Measurements from ENCODE around the gene DEK.
"Not testable (repeated sequence)": the region's sequence is repeated elsewhere in the genome, so short reads cannot be mapped to it uniquely, and the experiment has no call there.

DEK gene

GRCh38 chr6:18210707-18211106 lies 53.6 kb downstream of the DEK start:
- Histone ChIP-seq H3F3A (ENCODE audit: insufficient read depth, low read length) (no peaks in the 10 kb centered on the region), H3K4me1 (ENCODE audit: insufficient read depth, low read length, severe bottlenecking) (peaks cover 18% of the 10 kb centered on the region), H3K27ac (ENCODE audit: low read depth, low read length, poor library complexity, severe bottlenecking) (no peak overlapping the region), H3K36me3 (ENCODE audit: insufficient read depth, low read length) (peaks cover 8% of the 10 kb centered on the region; the same call in 1 of the 2 replicates), H3K4me3 (ENCODE audit: low read depth, low read length, poor library complexity, severe bottlenecking) (no peak overlapping the region), H3K9me2 (ENCODE audit: low read depth, low read length) (no peaks in the 10 kb centered on the region), H3K9ac (ENCODE audit: low read length) (no peak overlapping the region), H4K20me1 (ENCODE audit: insufficient read depth, low read length) (no peaks in the 10 kb centered on the region), H2AFZ (ENCODE audit: low read length) (no peak overlapping the region), H3K4me2 (ENCODE audit: low read length) (no peak overlapping the region), H3K9me3 (ENCODE audit: low read length) (no peaks in the 10 kb centered on the region), H3K27me3 (ENCODE audit: insufficient read depth, low read length) (no peaks in the 10 kb centered on the region), H3K79me2 (ENCODE audit: insufficient read depth, low read length) (no peaks in the 10 kb centered on the region)
- no peak for TF ChIP-seq CTCF (IDR thresholded peaks at IDR 0.05; ENCODE audit: low read length)
- TF ChIP-seq EZH2 (IDR thresholded peaks at IDR 0.05; ENCODE audit: borderline replicate concordance, low read length): no peak

GRCh38 chr6:18209539-18210197 lies 54.7 kb downstream of the DEK start:
- Histone ChIP-seq H3K9me2 (ENCODE audit: low read depth, low read length) (no peaks in the 10 kb centered on the region), H3F3A (ENCODE audit: insufficient read depth, low read length) (no peaks in the 10 kb centered on the region), H3K9me3 (ENCODE audit: low read length) (no peaks in the 10 kb centered on the region), H3K36me3 (ENCODE audit: insufficient read depth, low read length) (no peaks in the 10 kb centered on the region), H3K79me2 (ENCODE audit: insufficient read depth, low read length) (no peaks in the 10 kb centered on the region), H3K4me2 (ENCODE audit: low read length) (no peak overlapping the region), H3K27ac (ENCODE audit: low read depth, low read length, poor library complexity, severe bottlenecking) (no peak overlapping the region), H2AFZ (ENCODE audit: low read length) (no peak overlapping the region), H3K4me3 (ENCODE audit: low read depth, low read length, poor library complexity, severe bottlenecking) (no peak overlapping the region), H4K20me1 (ENCODE audit: insufficient read depth, low read length) (no peaks in the 10 kb centered on the region), H3K27me3 (ENCODE audit: insufficient read depth, low read length) (no peaks in the 10 kb centered on the region), H3K9ac (ENCODE audit: low read length) (no peak overlapping the region), H3K4me1 (ENCODE audit: insufficient read depth, low read length, severe bottlenecking) (peaks cover 9% of the 10 kb centered on the region)
- TF ChIP-seq EZH2 (IDR thresholded peaks at IDR 0.05; ENCODE audit: borderline replicate concordance, low read length): no peak
- no peak for TF ChIP-seq CTCF (IDR thresholded peaks at IDR 0.05; ENCODE audit: low read length)

DNA sequence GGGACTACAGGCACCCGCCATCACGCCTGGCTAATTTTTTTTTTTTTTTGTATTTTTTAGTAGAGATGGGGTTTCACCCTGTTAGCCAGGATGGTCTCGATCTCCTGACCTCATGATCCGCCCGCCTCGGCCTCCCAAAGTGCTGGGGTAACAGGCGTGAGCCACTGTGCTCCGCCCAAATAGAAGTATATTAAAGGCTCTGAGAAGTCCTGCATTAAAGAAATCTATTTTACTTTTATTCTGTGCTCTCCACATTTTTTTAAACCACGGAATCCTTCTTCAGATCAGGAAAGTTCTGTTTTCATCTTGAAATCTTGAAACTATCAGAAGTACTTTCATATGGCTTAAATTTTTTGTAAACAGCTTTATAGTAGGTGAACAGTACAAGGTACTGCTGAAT lies 55.6 kb downstream of the DEK start:
- H3K4me3 ChIP-seq (ENCODE audit: low read depth, low read length, poor library complexity, severe bottlenecking): not testable (repeated sequence)

GRCh38 chr6:18207949-18208348 lies 56.4 kb downstream of the DEK start:
- no peaks in the 10 kb centered on the region for H3K79me2 ChIP-seq (ENCODE audit: insufficient read depth, low read length)
- peaks cover 3% of the 10 kb centered on the region; the same call in 1 of the 2 replicates for H3K36me3 ChIP-seq (ENCODE audit: insufficient read depth, low read length)
- no peaks in the 10 kb centered on the region for H3K9me3 ChIP-seq (ENCODE audit: low read length)
- H4K20me1 ChIP-seq (ENCODE audit: insufficient read depth, low read length): no peaks in the 10 kb centered on the region
- peaks cover 9% of the 10 kb centered on the region for H3K4me1 ChIP-seq (ENCODE audit: insufficient read depth, low read length, severe bottlenecking)
- H3K9me2 ChIP-seq (ENCODE audit: low read depth, low read length): no peaks in the 10 kb centered on the region
- no peaks in the 10 kb centered on the region for H3K27me3 ChIP-seq (ENCODE audit: insufficient read depth, low read length)
- no peak overlapping the region for H3K9ac ChIP-seq (ENCODE audit: low read length)
- H3K4me2 ChIP-seq (ENCODE audit: low read length): no peak overlapping the region
- TF ChIP-seq EZH2 (IDR thresholded peaks at IDR 0.05; ENCODE audit: borderline replicate concordance, low read length): no peak
- TF ChIP-seq CTCF (IDR thresholded peaks at IDR 0.05; ENCODE audit: low read length): no peak
- no peak overlapping the region for H3K4me3 ChIP-seq (ENCODE audit: low read depth, low read length, poor library complexity, severe bottlenecking)
- no peak overlapping the region for H2AFZ ChIP-seq (ENCODE audit: low read length)
- no peak overlapping the region for H3K27ac ChIP-seq (ENCODE audit: low read depth, low read length, poor library complexity, severe bottlenecking)
- no peaks in the 10 kb centered on the region for H3F3A ChIP-seq (ENCODE audit: insufficient read depth, low read length)

More for the DNA sequence above, 55.6 kb downstream of the DEK start:
- H3F3A ChIP-seq (ENCODE audit: insufficient read depth, low read length); H3K9me3 ChIP-seq (ENCODE audit: low read length); H4K20me1 ChIP-seq (ENCODE audit: insufficient read depth, low read length); H3K4me2 ChIP-seq (ENCODE audit: low read length); H3K36me3 ChIP-seq (ENCODE audit: insufficient read depth, low read length); H3K9me2 ChIP-seq (ENCODE audit: low read depth, low read length); H3K4me1 ChIP-seq (ENCODE audit: insufficient read depth, low read length, severe bottlenecking); H3K27ac ChIP-seq (ENCODE audit: low read depth, low read length, poor library complexity, severe bottlenecking); H3K27me3 ChIP-seq (ENCODE audit: insufficient read depth, low read length); H3K9ac ChIP-seq (ENCODE audit: low read length); H2AFZ ChIP-seq (ENCODE audit: low read length); H3K79me2 ChIP-seq (ENCODE audit: insufficient read depth, low read length): not testable (repeated sequence)

Data from OCI-LY1 (cell line).